ENCODE measurements around the gene NXPH3. TPM values are rescaled to one million over a fixed set of nuclear protein-coding genes. Genes with fewer than 3 reads are reported as not detected.
A peak's percentile ranks its signal among the peaks of the same experiment; 100 is the strongest.

NXPH3 gene
- total RNA-seq: 0.40 and 1.2 TPM in 2 replicates
- 0.21 and 0.77 TPM in 2 replicates for polyA plus RNA-seq

- TF ChIP-seq CTCF (IDR thresholded peaks at IDR 0.05; ENCODE audit: poor library complexity) (peak; percentile 43), EZH2 (IDR thresholded peaks at IDR 0.05; ENCODE audit: borderline replicate concordance) (no peak)
- peak within 1 kb of the TSS; percentile 56 for H2AFZ ChIP-seq
- H3K4me2 ChIP-seq: peak within 1 kb of the TSS; percentile 100
- no peaks in the 10 kb centered on the region for H3K36me3 ChIP-seq (replicated peaks; ENCODE audit: insufficient read depth, low read depth)
- no peaks in the 10 kb centered on the region for H3K9me3 ChIP-seq (ENCODE audit: low read depth)
- peak within 1 kb of the TSS; percentile 94 for H3K4me3 ChIP-seq
- peak; percentile 82 for DNase-seq (ENCODE audit: low spot score)
- no peak within 1 kb of the TSS for H3K27ac ChIP-seq
- H3K9me2 ChIP-seq (replicated peaks; ENCODE audit: insufficient read depth): no peaks in the 10 kb centered on the region
- no peaks in the 10 kb centered on the region for H4K20me1 ChIP-seq (ENCODE audit: insufficient read depth, poor library complexity, severe bottlenecking)
- 2% methylated on average over 20 of the region's 55 CpGs for WGBS (ENCODE audit: low lambda C conversion rate, missing lambda C conversion rate)
- H3K4me1 ChIP-seq (ENCODE audit: insufficient read depth): peaks cover 10% of the 10 kb centered on the region
- peaks cover 52% of the 10 kb centered on the region for H3K27me3 ChIP-seq
- H3K79me2 ChIP-seq: no peaks in the 10 kb centered on the region
Measured at GRCh38 chr17:49575679-49576087, at the start of gene NXPH3. NXPH3 (plus strand) TSS chr17:49575871; CDS start chr17:49576220, 349 bp downstream.

GRCh38 chr17:49527927-49528651, 47.6 kb upstream of the NXPH3 start:
- Histone ChIP-seq H3K79me2 (no peaks in the 10 kb centered on the region), H3K27ac (no peak overlapping the region), H3K4me3 (no peak overlapping the region), H3K4me2 (no peak overlapping the region), H4K20me1 (ENCODE audit: insufficient read depth, poor library complexity, severe bottlenecking) (no peaks in the 10 kb centered on the region), H3K9me2 (replicated peaks; ENCODE audit: insufficient read depth) (no peaks in the 10 kb centered on the region), H3K9me3 (ENCODE audit: low read depth) (no peaks in the 10 kb centered on the region), H3K4me1 (ENCODE audit: insufficient read depth) (no peaks in the 10 kb centered on the region), H3K36me3 (replicated peaks; ENCODE audit: insufficient read depth, low read depth) (no peaks in the 10 kb centered on the region), H2AFZ (no peak overlapping the region), H3K27me3 (no peaks in the 10 kb centered on the region)
- no peak for TF ChIP-seq EZH2phosphoT487 (IDR thresholded peaks at IDR 0.05; ENCODE audit: low read depth, severe bottlenecking, unreplicated experiment)
- no peak for TF ChIP-seq EZH2 (IDR thresholded peaks at IDR 0.05; ENCODE audit: borderline replicate concordance)
- TF ChIP-seq CTCF (IDR thresholded peaks at IDR 0.05; ENCODE audit: poor library complexity): no peak
- peak; percentile 5 for DNase-seq (ENCODE audit: low spot score)
- 43% methylated on average over 10 of the region's 11 CpGs for WGBS (ENCODE audit: low lambda C conversion rate, missing lambda C conversion rate)

DNA sequence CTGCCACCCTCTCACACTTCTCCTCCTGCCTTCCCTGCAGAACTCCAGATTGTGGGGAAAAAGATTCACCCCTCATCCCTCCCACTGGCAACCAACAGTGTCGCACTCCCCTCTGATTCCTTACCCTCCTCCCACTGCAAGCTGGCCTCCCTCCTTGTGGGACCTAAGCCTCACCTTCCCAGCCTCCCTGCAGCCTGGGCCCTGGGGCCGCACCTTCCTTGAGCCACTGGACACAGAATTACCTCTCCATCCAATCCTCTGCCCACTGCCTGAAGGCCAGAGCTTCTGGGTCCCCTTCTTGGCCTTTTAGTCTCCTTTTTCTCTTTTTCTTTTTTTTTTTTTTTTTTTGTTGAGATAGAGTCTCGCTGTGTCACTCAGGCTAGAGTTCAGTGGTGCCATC, 46.7 kb upstream of the NXPH3 start:
- TF ChIP-seq EZH2 (IDR thresholded peaks at IDR 0.05; ENCODE audit: borderline replicate concordance): no peak
- no peak for TF ChIP-seq CTCF (IDR thresholded peaks at IDR 0.05; ENCODE audit: poor library complexity)
- no peak for TF ChIP-seq EZH2phosphoT487 (IDR thresholded peaks at IDR 0.05; ENCODE audit: low read depth, severe bottlenecking, unreplicated experiment)

More for the DNA sequence above, 46.7 kb upstream of the NXPH3 start:
- no peak overlapping the region for H3K4me2 ChIP-seq
- no peaks in the 10 kb centered on the region for H3K4me1 ChIP-seq (ENCODE audit: insufficient read depth)
- H3K9me3 ChIP-seq (ENCODE audit: low read depth): no peaks in the 10 kb centered on the region
- H3K36me3 ChIP-seq (replicated peaks; ENCODE audit: insufficient read depth, low read depth): no peaks in the 10 kb centered on the region
- 88% methylated on average over 3 of the region's 3 CpGs for WGBS (ENCODE audit: low lambda C conversion rate, missing lambda C conversion rate)
- H3K9me2 ChIP-seq (replicated peaks; ENCODE audit: insufficient read depth): no peaks in the 10 kb centered on the region
- no peak for DNase-seq (ENCODE audit: low spot score)
- no peak overlapping the region for H2AFZ ChIP-seq
- no peaks in the 10 kb centered on the region for H4K20me1 ChIP-seq (ENCODE audit: insufficient read depth, poor library complexity, severe bottlenecking)
- no peak overlapping the region for H3K27ac ChIP-seq
- no peaks in the 10 kb centered on the region for H3K79me2 ChIP-seq
- H3K4me3 ChIP-seq: no peak overlapping the region
- no peaks in the 10 kb centered on the region for H3K27me3 ChIP-seq
